ENCODE measurements around the gene AMFR.
A peak's percentile ranks its signal among the peaks of the same experiment; 100 is the strongest.

The AMFR gene

GRCh38 chr16:56362057-56362655 lies 63.2 kb downstream of the AMFR start:
- DNase-seq, result peak; percentile 15

DNA sequence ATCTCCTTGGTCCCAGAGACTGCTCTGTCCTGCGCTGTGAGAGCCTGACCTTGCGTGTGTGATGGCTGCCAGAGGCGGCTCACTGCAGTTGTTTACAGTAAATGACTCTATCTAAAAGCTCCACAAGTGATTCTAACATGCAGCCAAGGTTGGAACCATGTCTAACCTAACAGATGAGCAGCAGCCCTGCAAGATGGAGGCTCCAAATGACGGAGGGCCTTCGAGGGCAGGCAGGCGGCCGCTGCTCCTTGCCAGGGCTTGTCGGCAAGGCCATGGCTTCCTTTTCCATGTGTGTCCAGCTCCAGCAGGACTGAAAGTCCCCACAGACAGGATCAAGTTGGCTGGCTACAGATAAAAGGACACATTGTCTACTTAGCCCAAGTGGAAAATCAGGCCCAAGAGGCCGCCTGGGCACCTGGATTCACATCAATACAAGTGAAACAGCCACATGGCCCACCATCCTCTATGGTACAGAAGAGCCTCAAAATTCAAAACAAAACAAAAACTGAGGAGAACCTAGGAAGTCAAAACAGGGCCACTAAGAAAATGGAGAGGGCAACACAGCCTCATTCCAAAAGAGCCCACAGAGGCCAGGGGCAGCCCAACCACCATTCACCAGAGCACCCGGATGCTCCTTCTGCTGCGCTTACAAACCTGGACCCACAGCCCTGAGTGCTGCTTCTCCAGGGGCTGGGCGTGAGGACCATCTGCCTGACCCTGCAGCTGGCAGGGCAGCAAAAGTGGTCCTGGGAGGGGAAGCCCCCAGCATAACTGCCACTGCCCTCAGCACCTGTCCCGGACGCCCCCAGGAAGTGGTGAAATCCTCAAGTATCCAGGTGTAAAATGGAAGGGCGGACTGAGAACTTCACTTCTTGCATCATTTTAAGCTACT lies 65.0 kb downstream of the AMFR start:
- DNase-seq, result peak; percentile 16

- DNase-seq, result no peak
These were observed 67.5 kb downstream of the AMFR start for GRCh38 chr16:56357765-56358322.

GRCh38 chr16:56357241-56357764 lies 68.0 kb downstream of the AMFR start:
- DNase-seq, result no peak

- DNase-seq, result peak; percentile 65
These were observed 68.8 kb downstream of the AMFR start for GRCh38 chr16:56356276-56357240.

GRCh38 chr16:56355786-56356275 lies 69.5 kb downstream of the AMFR start:
- DNase-seq, result no peak

GRCh38 chr16:56355221-56355620 lies 70.1 kb downstream of the AMFR start:
- no peak for DNase-seq

- no peak for DNase-seq
These were observed 70.6 kb downstream of the AMFR start for GRCh38 chr16:56354746-56355145.

DNA sequence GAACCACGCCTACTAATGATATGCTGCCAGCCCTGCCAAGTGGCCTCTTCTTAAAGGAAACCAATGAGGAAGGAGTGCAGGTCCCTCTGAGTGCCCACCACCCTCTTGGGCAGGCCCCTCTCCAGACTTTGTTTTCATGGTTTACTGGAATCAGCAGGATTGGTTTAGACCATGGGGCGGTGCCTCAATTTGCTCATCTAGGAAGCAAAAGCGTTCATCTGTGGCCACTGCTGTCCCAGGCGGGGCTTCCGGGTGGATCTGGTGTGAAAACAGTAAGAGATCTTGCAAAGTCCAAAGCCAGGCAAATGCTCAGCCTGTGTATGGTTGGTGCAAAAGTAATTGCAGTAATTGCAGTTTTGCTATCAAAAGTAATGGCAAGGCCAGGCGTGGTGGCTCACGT lies 71.3 kb downstream of the AMFR start:
- no peak for DNase-seq

DNA sequence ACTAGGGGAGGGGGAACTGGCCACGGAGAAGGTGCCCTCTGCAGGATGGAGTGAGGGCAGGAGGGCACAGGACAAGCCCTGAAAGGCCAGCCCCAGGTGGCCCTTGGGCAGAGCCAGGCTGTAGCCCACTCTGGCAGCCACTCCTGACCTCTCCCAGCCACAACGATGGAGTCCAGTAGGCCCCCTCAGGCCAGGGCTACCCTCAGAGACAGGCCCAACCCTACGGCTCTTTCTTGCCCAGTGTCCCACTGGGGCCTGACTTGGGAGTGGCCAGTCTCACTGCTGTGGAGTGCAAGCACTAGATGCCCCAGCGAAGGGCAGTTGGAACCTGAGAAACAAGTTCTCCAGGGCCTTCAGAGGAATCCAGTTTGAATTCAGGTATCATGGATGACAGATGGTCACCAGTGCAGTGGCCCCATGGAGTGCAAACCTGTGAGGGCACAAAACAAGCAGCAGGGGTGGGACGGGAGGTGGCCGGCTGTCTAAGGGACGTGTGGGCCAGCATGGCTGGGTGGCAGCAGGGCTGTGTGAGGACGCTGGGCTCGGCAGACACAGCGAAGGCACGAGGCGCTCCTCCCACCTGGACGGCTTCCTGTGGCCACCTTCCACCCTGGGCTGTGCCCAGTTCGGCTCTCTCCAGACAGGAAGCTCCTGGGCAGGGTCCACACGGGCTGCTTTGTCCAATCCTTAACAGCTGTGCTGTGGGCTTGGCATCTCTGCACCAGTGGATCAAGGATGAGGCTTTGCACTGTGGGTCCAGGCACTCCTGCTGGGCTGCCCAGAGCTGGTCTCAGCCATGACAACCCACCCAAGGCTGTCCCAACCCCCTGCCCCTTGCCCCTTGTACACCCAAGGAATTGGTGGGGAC lies 72.1 kb downstream of the AMFR start:
- DNase-seq, result no peak

- DNase-seq, result no peak
These were observed 72.8 kb downstream of the AMFR start for GRCh38 chr16:56352351-56353053.

DNA sequence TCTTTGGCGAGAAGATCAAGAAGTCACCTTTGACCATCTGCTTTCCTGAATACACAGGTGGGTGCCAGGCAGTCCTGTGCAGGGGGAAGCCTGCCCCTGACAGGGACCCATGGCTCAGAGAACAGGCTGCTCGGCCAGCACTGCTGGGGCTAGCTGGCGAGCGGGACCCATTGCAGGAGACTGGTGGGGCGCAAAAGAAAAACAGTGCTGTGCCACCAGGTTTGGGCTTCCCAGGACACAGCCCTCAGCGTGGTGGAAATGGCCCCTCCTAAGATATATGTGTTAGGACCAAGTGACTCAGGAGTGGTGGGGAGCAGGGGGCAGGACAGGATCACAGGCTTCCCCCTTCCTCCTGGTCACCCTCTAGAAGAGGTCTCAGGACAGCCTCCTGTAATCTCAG lies 73.9 kb downstream of the AMFR start:
- no peak for DNase-seq

DNA sequence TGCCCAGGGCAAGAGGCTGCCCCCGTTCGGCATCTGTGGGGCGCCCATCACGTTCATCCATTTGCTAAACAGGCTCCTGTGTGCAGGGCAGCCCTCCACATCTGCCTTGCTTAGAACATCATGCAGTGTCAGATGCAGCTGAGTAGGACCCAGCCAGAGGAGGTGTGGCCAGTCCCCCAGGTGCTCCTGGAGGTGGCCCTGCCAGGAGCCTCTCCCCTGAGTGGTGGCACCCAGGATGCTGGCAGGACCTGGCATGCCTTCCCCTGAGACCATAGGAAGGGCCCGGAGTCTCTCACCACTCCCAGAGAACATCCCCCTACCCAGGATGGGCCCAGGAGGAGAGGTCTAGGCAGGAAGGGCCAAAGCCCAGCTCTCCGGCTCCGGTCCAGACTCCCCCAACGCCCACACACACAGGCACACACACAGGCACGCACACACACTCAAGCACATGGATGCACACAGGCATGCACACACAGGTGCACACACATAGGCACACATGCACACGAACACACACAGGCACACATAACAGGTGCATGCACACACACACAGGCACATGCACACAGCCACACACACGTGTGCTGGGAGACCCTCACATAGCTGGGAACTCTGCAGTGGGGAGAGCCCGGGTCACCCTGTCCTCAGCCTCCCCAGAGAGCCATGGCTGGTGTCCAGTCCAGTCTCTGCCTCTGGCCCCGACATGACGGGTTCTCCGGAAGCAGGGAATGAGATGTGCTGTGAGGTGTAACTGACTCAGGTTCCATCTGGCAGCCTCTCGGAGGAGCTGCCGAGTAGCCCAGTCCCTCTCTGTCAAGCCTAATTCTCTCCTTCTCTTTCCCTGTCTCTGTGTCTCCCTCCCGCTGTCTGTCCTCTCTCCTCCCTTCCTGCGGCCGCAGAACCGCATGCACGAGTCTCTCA lies 74.6 kb downstream of the AMFR start:
- DNase-seq, result no peak

GRCh38 chr16:56349711-56350161 lies 75.6 kb downstream of the AMFR start:
- DNase-seq, result no peak

DNA sequence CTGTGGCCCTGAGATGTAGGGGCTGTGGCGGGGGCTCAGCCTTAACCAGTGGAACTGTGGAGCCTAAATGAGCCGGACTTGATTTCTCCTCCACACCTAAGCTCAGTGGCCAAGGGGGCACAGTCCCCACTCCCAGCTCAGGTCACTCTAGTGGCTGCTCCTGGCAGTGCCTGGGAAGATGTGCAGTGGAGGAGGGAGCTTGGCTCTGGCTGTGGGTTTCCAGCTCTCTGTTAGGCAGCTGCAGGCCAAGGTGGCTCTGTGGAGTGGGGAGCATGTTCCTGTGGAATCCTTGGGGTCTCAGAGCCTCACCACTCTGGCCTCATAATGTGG lies 76.3 kb downstream of the AMFR start:
- no peak for DNase-seq

DNA sequence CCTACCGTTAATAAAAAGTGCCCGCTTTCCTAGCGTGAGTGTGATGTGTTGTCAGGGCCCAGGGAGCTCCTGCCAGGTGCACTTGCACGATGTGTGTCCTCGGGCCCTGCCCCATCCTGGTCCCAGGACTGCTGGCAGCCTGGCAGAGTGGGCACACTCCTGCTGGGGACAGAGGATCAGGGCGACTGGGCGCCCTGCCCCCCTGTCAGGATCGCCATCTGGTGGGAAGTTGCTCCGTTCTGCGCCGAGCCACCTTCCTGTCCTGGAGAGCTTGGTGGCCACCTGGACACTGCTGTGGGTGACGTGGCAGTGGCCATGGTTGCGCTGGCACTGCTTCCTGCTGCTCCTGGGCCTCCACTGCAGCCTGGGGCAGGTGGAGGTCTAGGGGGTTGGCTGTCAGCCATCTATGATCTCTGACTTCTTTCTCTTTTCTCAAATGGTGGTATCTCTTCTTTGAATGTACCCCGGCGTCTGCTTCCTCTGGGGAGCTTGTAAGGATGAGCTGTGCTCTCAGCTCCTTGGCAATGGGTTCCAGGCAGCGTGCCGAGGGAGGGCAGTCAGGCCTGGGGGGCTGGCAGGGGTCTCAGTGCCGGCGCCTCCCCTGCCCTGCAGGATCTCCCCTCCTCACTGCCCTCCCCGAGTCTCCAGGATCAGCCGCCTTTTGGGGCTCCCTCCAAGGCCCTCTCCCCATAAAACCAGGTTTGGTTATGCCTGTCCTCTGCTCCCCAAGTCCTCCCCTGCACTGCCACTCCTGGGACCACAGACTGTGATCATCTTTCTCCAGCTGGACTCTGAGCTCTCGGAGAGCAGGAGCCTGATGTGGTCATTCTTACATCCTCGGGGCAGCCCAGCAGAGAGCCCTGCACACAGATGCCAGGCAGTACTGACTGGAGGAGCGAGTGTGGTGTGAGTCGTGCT lies 76.9 kb downstream of the AMFR start:
- DNase-seq, result no peak

DNA sequence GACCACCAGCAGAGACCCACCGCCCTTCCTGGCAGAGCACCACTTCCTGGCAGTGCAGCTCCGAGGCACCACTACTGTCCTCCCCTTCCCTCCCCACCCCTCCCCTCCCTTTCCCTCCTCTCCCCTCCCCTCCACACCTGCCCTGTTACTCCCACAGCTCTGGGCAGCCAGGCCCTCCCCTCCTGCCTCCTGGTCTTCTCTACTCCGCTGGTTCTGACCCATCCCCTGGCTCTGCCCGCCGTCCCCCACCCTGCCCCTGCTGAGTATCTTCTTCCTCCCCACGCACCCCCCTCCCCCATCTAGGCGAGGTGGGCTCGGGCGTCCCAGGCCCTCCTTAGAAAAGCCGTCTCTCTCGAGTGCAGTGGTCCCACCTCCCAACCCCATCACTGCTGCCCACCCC lies 77.7 kb downstream of the AMFR start:
- DNase-seq, result no peak

DNA sequence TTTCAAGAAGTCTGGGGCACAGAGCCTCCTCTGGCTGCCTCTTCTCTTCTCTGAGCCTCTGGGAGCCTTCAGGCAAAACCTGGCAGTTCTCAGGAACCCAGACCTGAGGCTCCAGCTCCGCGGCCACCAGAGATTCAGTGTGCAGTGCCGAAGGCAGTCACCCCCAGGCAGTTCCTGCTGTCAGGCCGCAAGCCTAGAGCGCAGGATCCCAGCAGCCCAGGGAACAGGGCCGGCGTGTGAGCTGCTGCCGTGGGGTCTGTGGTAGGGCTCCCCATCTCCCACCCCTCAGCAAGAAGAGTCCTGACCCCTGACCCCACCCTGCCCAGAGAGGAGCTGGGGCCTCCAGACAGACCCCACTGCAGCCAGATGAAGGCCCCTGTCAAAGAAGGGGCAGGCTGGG lies 78.2 kb downstream of the AMFR start:
- DNase-seq, result no peak

Data from stimulated activated CD8-positive, alpha-beta memory T cell treated with anti-CD3 and anti-CD28 coated beads, Interleukin-4, amount 100 ng/mL, for 48 hours (primary cell).